K562 (cell line): ENCODE results near the gene PHETA2. TPM values are rescaled to one million over a fixed set of nuclear protein-coding genes. Genes with fewer than 3 reads are reported as not detected.

ENCODE experiments used
- ATAC-seq: fragments of 200-7000 bp; cut with Tn5 transposase; 3 replicates; pipeline ENCODE4 v1.9.1; 2020; ENCODE audit warnings: moderate library complexity
- BruUV-seq: library from RNA; stranded (reverse); fragments of 400-500 nt; replicated peaks from 2 replicates; lab custom pipeline; 2021; lab: Mats Ljungman, UMichigan
- CTCF ChIA-PET: fragments of 300-600 bp; formaldehyde crosslinking; extraction: SDS; loops from one replicate; lab custom pipeline; 2021; ENCODE audit warnings: low intra/inter-chr PET ratio; lab: Yijun Ruan, JAX
- POLR2A ChIA-PET: fragments of 300-600, 350-650 bp; sonication (Branson Sonifier 250); formaldehyde crosslinking; extraction: SDS; loops from one replicate; lab custom pipeline; 2021; ENCODE audit warnings: antibody characterized with exemption, inconsistent platforms; lab: Yijun Ruan, JAX
- DNase-seq, 4 experiments: peaks; one replicate each; pipeline versions ENCODE4 v3.0.0 to v3.0.0-alpha.2; 2011 to 2018; ENCODE audit warnings: low spot score in 3 of 4, mixed read lengths in 3 of 4; ENCODE audit errors: extremely low read depth in 1 of 4
- FAIRE-seq: peaks from 2 replicates; lab custom pipeline; 2011; peaks lifted over from hg19 to GRCh38; lab: Jason Lieb, UNC
- H2AFZ ChIP-seq: 2 replicates; pipeline ENCODE4 v1.6.0; 2011; ENCODE audit warnings: low read depth, low read length, control low read depth, inconsistent platforms
- H3K27ac ChIP-seq: fragments of 200-600 bp; 3 replicates; pipeline ENCODE4 v1.8.0; 2011; ENCODE audit warnings: low read depth, mild to moderate bottlenecking, control low read depth, inconsistent platforms, low read length, moderate library complexity, mixed read lengths; ENCODE audit errors: extremely low read depth
- H3K27me3 ChIP-seq, 2 experiments: fragments of 300-600 bp in 1 of 2; 2 replicates in 1 of 2; 3 replicates in 1 of 2; pipeline versions ENCODE4 v1.6.0 to v1.8.0; 2011; ENCODE audit warnings: inconsistent platforms in 2 of 2, low read length in 2 of 2, mild to moderate bottlenecking in 1 of 2, mixed read lengths in 1 of 2, moderate library complexity in 1 of 2; ENCODE audit not compliant: control insufficient read depth in 2 of 2, insufficient read depth in 2 of 2
- H3K36me3 ChIP-seq: fragments of 300-600 bp; 3 replicates; pipeline ENCODE4 v1.8.0; 2011; ENCODE audit warnings: mild to moderate bottlenecking, low read length, inconsistent platforms; ENCODE audit not compliant: control insufficient read depth, insufficient read depth
- H3K4me1 ChIP-seq, 2 experiments: fragments of 200-600 bp in 1 of 2; replicated peaks in 1 of 2; 2 replicates in 1 of 2; 3 replicates in 1 of 2; pipeline versions ENCODE4 v1.5.1 to v1.8.0; 2011; ENCODE audit warnings: inconsistent platforms in 2 of 2, low read length in 2 of 2, mild to moderate bottlenecking in 1 of 2, mixed read lengths in 1 of 2, moderate library complexity in 1 of 2; ENCODE audit not compliant: control insufficient read depth in 2 of 2, insufficient read depth in 2 of 2
- H3K4me2 ChIP-seq: 2 replicates; pipeline ENCODE4 v1.6.1; 2011; ENCODE audit warnings: low read length, control low read depth, inconsistent platforms, mixed read lengths; ENCODE audit not compliant: insufficient read depth
- H3K4me3 ChIP-seq: fragments of 200-600 bp; sonication (generic), shearing (Covaris generic); 2 replicates; pipeline ENCODE4 v1.5.1; 2016; ENCODE audit warnings: control low read depth, inconsistent platforms
- H3K79me2 ChIP-seq: fragments of 200-600 bp; 3 replicates; pipeline ENCODE4 v1.8.0; 2011; ENCODE audit warnings: low read length, inconsistent platforms; ENCODE audit not compliant: control insufficient read depth, insufficient read depth
- H3K9ac ChIP-seq, 2 experiments: 2 replicates each; pipeline versions ENCODE4 v1.6.0 to v1.6.1; 2011; ENCODE audit warnings: low read depth in 2 of 2, low read length in 2 of 2, control low read depth in 1 of 2, inconsistent platforms in 1 of 2, mild to moderate bottlenecking in 1 of 2, mixed read lengths in 1 of 2; ENCODE audit not compliant: insufficient read depth in 1 of 2
- H3K9me1 ChIP-seq: one replicate; pipeline ENCODE4 v1.6.0; 2011; ENCODE audit warnings: inconsistent platforms, mild to moderate bottlenecking, low read length, moderate library complexity; ENCODE audit not compliant: control insufficient read depth, insufficient read depth
- H3K9me3 ChIP-seq: replicated peaks from 2 replicates; pipeline ENCODE4 v1.5.1; 2011; ENCODE audit warnings: low read depth, low read length, inconsistent platforms; ENCODE audit not compliant: control insufficient read depth, insufficient read depth
- H4K20me1 ChIP-seq: replicated peaks from 2 replicates; pipeline ENCODE4 v1.6.1; 2011; ENCODE audit warnings: low read length, inconsistent platforms, mixed read lengths; ENCODE audit not compliant: control insufficient read depth, insufficient read depth
- CBFB ChIP-seq: sonication (generic); formaldehyde crosslinking; IDR thresholded peaks from 2 replicates; pipeline ENCODE4 v1.4.0; 2020; ENCODE audit warnings: mild to moderate bottlenecking, missing genetic modification reagents
- LARP7 ChIP-seq: fragments of 450-650 bp; IDR thresholded peaks from 2 replicates; pipeline ENCODE4 v1.6.1; 2016
- WGBS: fragments of 100-300 bp; shearing (Covaris generic); methylation state at CpG from one replicate; pipeline ENCODE4 v1.1.6; 2016; ENCODE audit warnings: low coverage, mixed read lengths; ENCODE audit not compliant: insufficient coverage; ENCODE audit errors: missing lambda C conversion rate; 5-methylcytosine and 5-hydroxymethylcytosine counted together
- in situ Hi-C: fragments of 300-500 bp; cut with MboI; formaldehyde crosslinking; loops from 4 replicates; pipeline ENCODE4 v1.15.0; 2018; ENCODE audit warnings: inconsistent platforms, mixed read lengths
- intact Hi-C: fragments of 100-400 bp; cut with micrococcal nuclease; formaldehyde crosslinking; loops from 2 replicates; pipeline ENCODE4 v1.14.2; 2022
- polyA plus RNA-seq, 8 experiments: library from polyadenylated mRNA; depleted of rRNA in 4 of 8; stranded (reverse) in 5 of 8; unstranded in 3 of 8; fragments of >200 nt; fragmentation: Nextera tagmentation in 2 of 8; fragmentation: Illumina TruSeq in 1 of 8; extraction: Ambion mirVana in 2 of 8; extraction: Trizol in 1 of 8; gene quantifications; 2 replicates each; pipeline versions ENCODE4 v1.2.1 to v1.2.3, GENCODE V29; 2011 to 2014; ENCODE audit warnings: inconsistent platforms in 1 of 8, missing spikeins in 1 of 8
- total RNA-seq, 7 experiments: library from RNA; depleted of rRNA in 6 of 7; stranded (reverse); fragments of >200 nt in 6 of 7; fragmentation: Illumina TruSeq in 2 of 7; extraction: Trizol in 2 of 7; gene quantifications; 2 replicates each; pipeline versions ENCODE4 v1.2.1 to v1.2.3, GENCODE V29; 2011 to 2021; ENCODE audit warnings: low replicate concordance in 1 of 7
- TF ChIP-seq, protein P1 (sequence below): fragments of 450-650 bp; IDR thresholded peaks from 2 replicates; pipeline ENCODE4 v1.6.1; 2017; ENCODE audit warnings: antibody characterized with exemption

The PHETA2 gene
- total and polyA plus RNA-seq, 9 of the 15 experiments (the other 6 are each of a cell fraction or from before 2014, with no cell fraction given) = 0.07 to 0.22 (median 0.08) TPM; not detected in 5

DNA sequence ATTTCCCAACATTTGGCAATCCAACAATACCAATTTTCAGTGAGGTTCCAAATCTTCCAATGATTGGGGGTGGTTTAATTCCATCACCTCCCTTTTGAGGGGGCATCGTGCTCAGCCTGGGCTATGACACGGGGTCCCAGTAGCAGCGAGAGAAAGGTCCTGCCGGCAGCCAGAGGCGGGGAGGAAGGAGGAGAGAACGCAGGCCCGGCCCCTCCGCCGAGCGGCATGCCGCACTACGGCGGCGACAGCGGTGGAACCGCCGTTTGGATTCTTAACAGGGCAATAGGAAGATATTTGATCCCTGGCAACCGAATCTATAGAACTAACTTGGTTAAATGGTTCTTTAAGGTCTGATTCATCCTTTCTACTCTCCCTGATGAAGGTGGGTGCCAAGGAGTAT, 34.8 kb downstream of the PHETA2 start:
- CTCF ChIA-PET = no interaction called here
- H3K36me3 ChIP-seq = no peaks in the 10 kb centered on the region
- no peak for DNase-seq
- POLR2A ChIA-PET = no interaction called here
- no peaks in the 10 kb centered on the region for H3K4me1 ChIP-seq
- 23% methylated on average over 3 of the region's 18 CpGs for WGBS
- no TSS peak for BruUV-seq
- no peak overlapping the region for H3K9ac ChIP-seq
- TF ChIP-seq, protein P1, sequence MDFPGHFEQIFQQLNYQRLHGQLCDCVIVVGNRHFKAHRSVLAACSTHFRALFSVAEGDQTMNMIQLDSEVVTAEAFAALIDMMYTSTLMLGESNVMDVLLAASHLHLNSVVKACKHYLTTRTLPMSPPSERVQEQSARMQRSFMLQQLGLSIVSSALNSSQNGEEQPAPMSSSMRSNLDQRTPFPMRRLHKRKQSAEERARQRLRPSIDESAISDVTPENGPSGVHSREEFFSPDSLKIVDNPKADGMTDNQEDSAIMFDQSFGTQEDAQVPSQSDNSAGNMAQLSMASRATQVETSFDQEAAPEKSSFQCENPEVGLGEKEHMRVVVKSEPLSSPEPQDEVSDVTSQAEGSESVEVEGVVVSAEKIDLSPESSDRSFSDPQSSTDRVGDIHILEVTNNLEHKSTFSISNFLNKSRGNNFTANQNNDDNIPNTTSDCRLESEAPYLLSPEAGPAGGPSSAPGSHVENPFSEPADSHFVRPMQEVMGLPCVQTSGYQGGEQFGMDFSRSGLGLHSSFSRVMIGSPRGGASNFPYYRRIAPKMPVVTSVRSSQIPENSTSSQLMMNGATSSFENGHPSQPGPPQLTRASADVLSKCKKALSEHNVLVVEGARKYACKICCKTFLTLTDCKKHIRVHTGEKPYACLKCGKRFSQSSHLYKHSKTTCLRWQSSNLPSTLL = no peak
- TF ChIP-seq CBFB = no peak
- TF ChIP-seq, all 486 proteins: peak for 0
- in situ Hi-C loops = no loop called here
- H3K9me3 ChIP-seq = no peaks in the 10 kb centered on the region
- no peak overlapping the region for H2AFZ ChIP-seq
- H3K27ac ChIP-seq = no peak overlapping the region
- H4K20me1 ChIP-seq = no peaks in the 10 kb centered on the region
- intact Hi-C loops = no loop called here
- H3K4me3 ChIP-seq = no peak overlapping the region
- ATAC-seq = no peak
- FAIRE-seq = no peak
- H3K79me2 ChIP-seq = no peaks in the 10 kb centered on the region
- H3K27me3 ChIP-seq = no peaks in the 10 kb centered on the region
- no peaks in the 10 kb centered on the region for H3K9me1 ChIP-seq
- H3K4me2 ChIP-seq = no peak overlapping the region

DNA sequence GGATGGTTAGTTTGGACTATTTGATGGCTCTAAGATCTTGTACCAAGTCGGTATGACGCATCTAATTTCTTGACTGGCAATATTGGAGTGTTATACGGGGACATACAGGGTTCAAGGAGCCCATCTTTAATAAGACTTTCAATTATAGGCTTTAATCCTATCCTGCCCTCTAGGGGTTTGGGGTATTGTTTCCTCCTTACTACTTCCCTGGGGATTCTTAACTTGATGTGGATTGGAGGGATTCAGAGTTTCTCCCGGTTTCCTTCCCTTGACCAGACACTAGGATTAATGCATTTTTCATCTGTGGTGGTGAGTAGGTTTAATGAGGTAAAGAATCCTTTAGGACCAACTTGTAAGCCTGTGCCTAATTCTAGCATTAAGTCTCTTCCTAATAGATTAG, 37.8 kb downstream of the PHETA2 start:
- CTCF ChIA-PET = no interaction called here
- no peaks in the 10 kb centered on the region for H3K27me3 ChIP-seq
- no peak overlapping the region for H3K27ac ChIP-seq
- no peaks in the 10 kb centered on the region for H3K36me3 ChIP-seq
- no peaks in the 10 kb centered on the region for H3K4me1 ChIP-seq
- WGBS = 23% methylated on average over 4 of the region's 4 CpGs
- no peak for ATAC-seq
- BruUV-seq = no TSS peak
- FAIRE-seq = no peak
- H3K4me2 ChIP-seq = no peak overlapping the region
- intact Hi-C loops = loop anchor here (10.0 kb wide), 1 partner anchor 147 kb away; the partner anchor contains the start of gene SEPTIN3
- no peak for TF ChIP-seq LARP7
- in situ Hi-C loops = no loop called here
- H3K79me2 ChIP-seq = no peaks in the 10 kb centered on the region
- H4K20me1 ChIP-seq = no peaks in the 10 kb centered on the region
- POLR2A ChIA-PET = no interaction called here
- no peak overlapping the region for H3K9ac ChIP-seq
- H2AFZ ChIP-seq = no peak overlapping the region
- peaks cover 8% of the 10 kb centered on the region for H3K9me3 ChIP-seq
- no peak for DNase-seq
- no peak overlapping the region for H3K4me3 ChIP-seq
- H3K9me1 ChIP-seq = no peaks in the 10 kb centered on the region
